ENCODE results near the gene MYH7.
"Not testable (repeated sequence)": the region's sequence is repeated elsewhere in the genome, so short reads cannot be mapped to it uniquely, and the experiment has no call there.

MYH7 gene

GRCh38 chr14:23432946-23433345 is 2.5 kb downstream of the MYH7 start:
- H3K4me3 ChIP-seq (ENCODE audit: low read depth, low read length), result no peak overlapping the region
- no peak for DNase-seq (ENCODE audit: low read depth, low spot score)
- TF ChIP-seq CTCF (IDR thresholded peaks at IDR 0.05; ENCODE audit: insufficient read depth, low read length, missing control alignments), result no peak
- CTCF ChIA-PET, result no interaction called here
- POLR2A ChIA-PET, result no interaction called here

GRCh38 chr14:23432102-23432925 is 3.1 kb downstream of the MYH7 start:
- H3K4me3 ChIP-seq (ENCODE audit: low read depth, low read length), result no peak overlapping the region
- DNase-seq (ENCODE audit: low read depth, low spot score), result no peak
- TF ChIP-seq CTCF (IDR thresholded peaks at IDR 0.05; ENCODE audit: insufficient read depth, low read length, missing control alignments), result no peak
- ChIA-PET POLR2A (no interaction called here), CTCF (no interaction called here)

- CTCF ChIA-PET, result no interaction called here
- no peak for DNase-seq (ENCODE audit: low read depth, low spot score)
Observed at GRCh38 chr14:23431486-23431885, 4.0 kb downstream of the MYH7 start.

GRCh38 chr14:23430723-23431085 is 4.8 kb downstream of the MYH7 start:
- TF ChIP-seq CTCF (IDR thresholded peaks at IDR 0.05; ENCODE audit: insufficient read depth, low read length, missing control alignments), result no peak
- no peak for DNase-seq (ENCODE audit: low read depth, low spot score)
- POLR2A ChIA-PET, result no interaction called here
- CTCF ChIA-PET, result no interaction called here
- no peak overlapping the region for H3K4me3 ChIP-seq (ENCODE audit: low read depth, low read length)

More at GRCh38 chr14:23431486-23431885, 4.0 kb downstream of the MYH7 start:
- POLR2A ChIA-PET, result no interaction called here
- H3K4me3 ChIP-seq (ENCODE audit: low read depth, low read length), result no peak overlapping the region
- TF ChIP-seq CTCF (IDR thresholded peaks at IDR 0.05; ENCODE audit: insufficient read depth, low read length, missing control alignments), result no peak

GRCh38 chr14:23430016-23430722 is 5.3 kb downstream of the MYH7 start:
- CTCF ChIA-PET, result no interaction called here
- no peak overlapping the region for H3K4me3 ChIP-seq (ENCODE audit: low read depth, low read length)
- POLR2A ChIA-PET, result no interaction called here
- no peak for DNase-seq (ENCODE audit: low read depth, low spot score)
- TF ChIP-seq CTCF (IDR thresholded peaks at IDR 0.05; ENCODE audit: insufficient read depth, low read length, missing control alignments), result no peak

GRCh38 chr14:23428686-23429495 is 6.6 kb downstream of the MYH7 start:
- ChIA-PET POLR2A (no interaction called here), CTCF (no interaction called here)
- no peak for TF ChIP-seq CTCF (IDR thresholded peaks at IDR 0.05; ENCODE audit: insufficient read depth, low read length, missing control alignments)
- no peak for DNase-seq (ENCODE audit: low read depth, low spot score)
- H3K4me3 ChIP-seq (ENCODE audit: low read depth, low read length), result no peak overlapping the region

- CTCF ChIA-PET; H3K4me3 ChIP-seq (ENCODE audit: low read depth, low read length); POLR2A ChIA-PET; DNase-seq (ENCODE audit: low read depth, low spot score): not testable (repeated sequence)
Observed at GRCh38 chr14:23425798-23426197, 9.7 kb downstream of the MYH7 start.

All from AG04449 (cell line).